HG02678 (cell line): ENCODE data around the gene TARS2.

Source experiments
- ATAC-seq: cut with Tn5 transposase; IDR thresholded peaks from one replicate; pipeline ENCODE4 v1.9.1; 2021; ENCODE audit warnings: mild to moderate bottlenecking, moderate library complexity; ENCODE audit not compliant: unreplicated experiment

TARS2 gene

GRCh38 chr1:150555198-150555970 lies 68.2 kb downstream of the TARS2 start:
- ATAC-seq: no peak

- ATAC-seq: no peak
Measured at GRCh38 chr1:150555971-150556865, 69.0 kb downstream of the TARS2 start.

GRCh38 chr1:150557065-150557600 lies 69.9 kb downstream of the TARS2 start:
- no peak for ATAC-seq
